GM23338 (cell line): ENCODE measurements around the gene ZMYM4. TPM values are rescaled to one million over a fixed set of nuclear protein-coding genes. Genes with fewer than 3 reads are reported as not detected.

ENCODE experiments used
- ATAC-seq: fragments of 200-7000 bp; cut with Tn5 transposase; 3 replicates; pipeline ENCODE4 v1.9.1; 2020
- DNase-seq: peaks from one replicate; pipeline ENCODE4 v3.0.0-alpha.2; 2015; ENCODE audit warnings: low spot score
- H2AFZ ChIP-seq: fragments of 200-600 bp; sonication (generic); 2 replicates; pipeline ENCODE4 v1.8.0; 2016; ENCODE audit warnings: antibody characterized with exemption, mild to moderate bottlenecking, moderate library complexity
- H3F3A ChIP-seq: fragments of 200-600 bp; sonication (generic); replicated peaks from 2 replicates; pipeline ENCODE4 v1.8.0; 2017; ENCODE audit warnings: antibody characterized with exemption, mixed run types, low read depth
- H3K27ac ChIP-seq: fragments of 200-600 bp; sonication (generic); 2 replicates; pipeline ENCODE4 v1.6.1; 2016; ENCODE audit warnings: low read depth
- H3K27me3 ChIP-seq: fragments of 200-600 bp; sonication (generic); 2 replicates; pipeline ENCODE4 v1.8.0; 2016; ENCODE audit warnings: mild to moderate bottlenecking, mixed run types, moderate library complexity; ENCODE audit not compliant: insufficient read depth
- H3K36me3 ChIP-seq: fragments of 200-600 bp; sonication (generic); 2 replicates; pipeline ENCODE4 v1.8.0; 2016; ENCODE audit warnings: mild to moderate bottlenecking; ENCODE audit not compliant: insufficient read depth
- H3K4me1 ChIP-seq: fragments of 200-600 bp; sonication (generic); 2 replicates; pipeline ENCODE4 v1.8.0; 2016; ENCODE audit warnings: mild to moderate bottlenecking, moderate library complexity; ENCODE audit not compliant: insufficient read depth
- H3K4me2 ChIP-seq: fragments of 200-600 bp; sonication (generic); 2 replicates; pipeline ENCODE4 v1.7.1; 2017; ENCODE audit warnings: mixed run types
- H3K4me3 ChIP-seq: fragments of 200-600 bp; sonication (generic); 2 replicates; pipeline ENCODE4 v1.6.1; 2016; ENCODE audit warnings: mixed run types
- H3K79me2 ChIP-seq: fragments of 200-600 bp; sonication (generic); replicated peaks from 2 replicates; pipeline ENCODE4 v1.8.0; 2017; ENCODE audit warnings: mild to moderate bottlenecking; ENCODE audit not compliant: insufficient read depth
- H3K9me2 ChIP-seq: fragments of 200-600 bp; sonication (generic); 2 replicates; pipeline ENCODE4 v1.8.0; 2017; ENCODE audit not compliant: insufficient read depth
- H4K20me1 ChIP-seq: fragments of 200-600 bp; sonication (generic); replicated peaks from 2 replicates; pipeline ENCODE4 v1.8.0; 2017; ENCODE audit warnings: mild to moderate bottlenecking; ENCODE audit not compliant: insufficient read depth
- H3K27ac Mint-ChIP-seq: 2 replicates; pipeline ENCODE4 v1.8.0; 2020; ENCODE audit warnings: inconsistent platforms, mild to moderate bottlenecking, moderate library complexity, mixed read lengths
- H3K27me3 Mint-ChIP-seq: 3 replicates; pipeline ENCODE4 v1.8.0; 2022; ENCODE audit warnings: low read depth, mild to moderate bottlenecking, moderate library complexity, mixed read lengths, inconsistent platforms; ENCODE audit not compliant: insufficient read depth, poor library complexity
- H3K36me3 Mint-ChIP-seq: 3 replicates; pipeline ENCODE4 v1.8.0; 2021; ENCODE audit warnings: low read depth, mild to moderate bottlenecking, inconsistent platforms, moderate library complexity, mixed read lengths
- H3K4me1 Mint-ChIP-seq: 3 replicates; pipeline ENCODE4 v1.8.0; 2020; ENCODE audit warnings: mild to moderate bottlenecking, inconsistent platforms, mixed read lengths
- H3K4me3 Mint-ChIP-seq: 3 replicates; pipeline ENCODE4 v1.8.0; 2021; ENCODE audit warnings: moderate library complexity, mild to moderate bottlenecking, inconsistent platforms, mixed read lengths
- H3K9me3 Mint-ChIP-seq: 3 replicates; pipeline ENCODE4 v1.8.0; 2020; ENCODE audit warnings: moderate library complexity, mild to moderate bottlenecking, inconsistent platforms, mixed read lengths
- CREB1 ChIP-seq: fragments of 250-450 bp; sonication (Bioruptor Pico); IDR thresholded peaks from 2 replicates; pipeline ENCODE4 v1.5.0; 2020; ENCODE audit warnings: low read depth, mild to moderate bottlenecking, moderate library complexity
- EZH2 ChIP-seq: fragments of 200-600 bp; sonication (generic); IDR thresholded peaks from one replicate; pipeline ENCODE4 v1.8.0; 2017; ENCODE audit warnings: antibody characterized with exemption, mild to moderate bottlenecking, low read depth; ENCODE audit not compliant: unreplicated experiment
- EZH2phosphoT487 ChIP-seq: fragments of 200-600 bp; sonication (generic); IDR thresholded peaks from one replicate; pipeline ENCODE4 v1.8.1; 2018; ENCODE audit warnings: antibody characterized with exemption; ENCODE audit not compliant: unreplicated experiment
- JUNB ChIP-seq: IDR thresholded peaks from one replicate; pipeline ENCODE4 v1.6.1; 2016; ENCODE audit warnings: antibody characterized with exemption; ENCODE audit not compliant: unreplicated experiment
- NANOG ChIP-seq: IDR thresholded peaks from 2 replicates; pipeline ENCODE4 v1.6.1; 2016; ENCODE audit warnings: antibody characterized with exemption, borderline replicate concordance
- POLR2AphosphoS5 ChIP-seq: IDR thresholded peaks from 2 replicates; pipeline ENCODE4 v1.6.1; 2016; ENCODE audit warnings: antibody characterized with exemption, low read depth
- STAT1 ChIP-seq: IDR thresholded peaks from one replicate; pipeline ENCODE4 v1.6.1; 2016; ENCODE audit warnings: antibody characterized with exemption; ENCODE audit not compliant: unreplicated experiment
- ZNF114 ChIP-seq: fragments of 250-450 bp; sonication (Bioruptor Pico); IDR thresholded peaks from 2 replicates; pipeline ENCODE4 v1.5.0; 2020; ENCODE audit warnings: mild to moderate bottlenecking, moderate library complexity
- ZNF331 ChIP-seq: fragments of 250-450 bp; sonication (Bioruptor Pico); IDR thresholded peaks from 2 replicates; pipeline ENCODE4 v1.5.0; 2020; ENCODE audit warnings: low read depth, mild to moderate bottlenecking, moderate library complexity
- polyA plus RNA-seq: library from polyadenylated mRNA; unstranded; fragments of >200 nt; fragmentation: Nextera tagmentation; extraction: Ambion mirVana; gene quantifications from 2 replicates; pipeline ENCODE4 v1.2.1, GENCODE V29; 2016
- total RNA-seq: library from RNA; depleted of rRNA; stranded (reverse); fragments of >200 nt; shearing (Covaris generic); gene quantifications from 2 replicates; pipeline ENCODE4 v1.2.3, GENCODE V29; 2014
- TF ChIP-seq, protein P1 (sequence below): IDR thresholded peaks from one replicate; pipeline ENCODE4 v1.6.1; 2018; ENCODE audit warnings: antibody characterized with exemption; ENCODE audit not compliant: unreplicated experiment
- TF ChIP-seq, protein P2 (sequence below): fragments of 250-450 bp; sonication (Bioruptor Pico); IDR thresholded peaks from 2 replicates; pipeline ENCODE4 v1.5.0; 2020; ENCODE audit warnings: mild to moderate bottlenecking, moderate library complexity
- TF ChIP-seq, protein P3 (sequence below): IDR thresholded peaks from 2 replicates; pipeline ENCODE4 v1.6.1; 2016; ENCODE audit warnings: antibody characterized with exemption
- TF ChIP-seq, protein P4 (sequence below), 2 experiments: fragments of 200-600 bp in 1 of 2; sonication (generic) in 1 of 2; conservative IDR thresholded peaks; 2 replicates each; pipeline versions ENCODE4 v1.5.1 to v1.6.1; 2016 to 2017; ENCODE audit warnings: antibody characterized with exemption in 2 of 2, low read depth in 2 of 2, mild to moderate bottlenecking in 2 of 2, moderate library complexity in 1 of 2

The ZMYM4 gene
- total and polyA plus RNA-seq, 2 experiments from 2014 or later: 65.4 to 68.5 TPM

DNA sequence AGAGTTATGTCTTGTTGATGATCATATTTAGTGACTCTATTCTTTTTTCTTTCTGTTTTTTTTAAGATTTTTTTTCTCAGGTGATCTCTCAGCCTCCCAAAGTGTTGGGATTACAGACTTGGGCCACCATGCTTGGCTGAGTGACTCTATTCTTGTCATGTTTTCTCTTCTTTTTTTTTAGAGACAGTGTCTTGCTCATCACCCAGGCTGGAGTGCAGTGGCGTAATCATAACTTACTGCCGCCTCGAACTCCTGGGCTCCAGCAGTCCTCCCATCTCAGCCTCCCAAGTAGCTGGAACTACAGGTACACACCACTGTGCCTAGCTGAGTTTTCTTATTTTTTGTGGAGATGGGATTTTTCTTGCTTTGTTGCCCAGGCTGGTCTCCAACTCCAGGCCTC, 36.9 kb downstream of the ZMYM4 start:
- Histone ChIP-seq H3K79me2 (peaks cover 82% of the 10 kb centered on the region), H3K27me3 (no peaks in the 10 kb centered on the region), H3K9me2 (no peaks in the 10 kb centered on the region), H3F3A (no peaks in the 10 kb centered on the region), H4K20me1 (peaks cover 24% of the 10 kb centered on the region), H3K36me3 (peaks cover 2% of the 10 kb centered on the region; the same call in 1 of the 2 replicates), H3K27ac (no peak overlapping the region; the same call in 1 of the 2 replicates), H2AFZ (no peak overlapping the region), H3K4me3 (no peak overlapping the region), H3K4me2 (no peak overlapping the region), H3K4me1 (no peaks in the 10 kb centered on the region)
- TF ChIP-seq, protein P1, sequence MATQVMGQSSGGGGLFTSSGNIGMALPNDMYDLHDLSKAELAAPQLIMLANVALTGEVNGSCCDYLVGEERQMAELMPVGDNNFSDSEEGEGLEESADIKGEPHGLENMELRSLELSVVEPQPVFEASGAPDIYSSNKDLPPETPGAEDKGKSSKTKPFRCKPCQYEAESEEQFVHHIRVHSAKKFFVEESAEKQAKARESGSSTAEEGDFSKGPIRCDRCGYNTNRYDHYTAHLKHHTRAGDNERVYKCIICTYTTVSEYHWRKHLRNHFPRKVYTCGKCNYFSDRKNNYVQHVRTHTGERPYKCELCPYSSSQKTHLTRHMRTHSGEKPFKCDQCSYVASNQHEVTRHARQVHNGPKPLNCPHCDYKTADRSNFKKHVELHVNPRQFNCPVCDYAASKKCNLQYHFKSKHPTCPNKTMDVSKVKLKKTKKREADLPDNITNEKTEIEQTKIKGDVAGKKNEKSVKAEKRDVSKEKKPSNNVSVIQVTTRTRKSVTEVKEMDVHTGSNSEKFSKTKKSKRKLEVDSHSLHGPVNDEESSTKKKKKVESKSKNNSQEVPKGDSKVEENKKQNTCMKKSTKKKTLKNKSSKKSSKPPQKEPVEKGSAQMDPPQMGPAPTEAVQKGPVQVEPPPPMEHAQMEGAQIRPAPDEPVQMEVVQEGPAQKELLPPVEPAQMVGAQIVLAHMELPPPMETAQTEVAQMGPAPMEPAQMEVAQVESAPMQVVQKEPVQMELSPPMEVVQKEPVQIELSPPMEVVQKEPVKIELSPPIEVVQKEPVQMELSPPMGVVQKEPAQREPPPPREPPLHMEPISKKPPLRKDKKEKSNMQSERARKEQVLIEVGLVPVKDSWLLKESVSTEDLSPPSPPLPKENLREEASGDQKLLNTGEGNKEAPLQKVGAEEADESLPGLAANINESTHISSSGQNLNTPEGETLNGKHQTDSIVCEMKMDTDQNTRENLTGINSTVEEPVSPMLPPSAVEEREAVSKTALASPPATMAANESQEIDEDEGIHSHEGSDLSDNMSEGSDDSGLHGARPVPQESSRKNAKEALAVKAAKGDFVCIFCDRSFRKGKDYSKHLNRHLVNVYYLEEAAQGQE: no peak
- TF ChIP-seq JUNB (no peak), NANOG (no peak), ZNF114 (CRISPR knock-in tag) (no peak), STAT1 (no peak), ZNF331 (CRISPR knock-in tag) (no peak), EZH2 (no peak), CREB1 (CRISPR knock-in tag) (no peak), EZH2phosphoT487 (no peak), POLR2AphosphoS5 (no peak)
- TF ChIP-seq, protein P2, sequence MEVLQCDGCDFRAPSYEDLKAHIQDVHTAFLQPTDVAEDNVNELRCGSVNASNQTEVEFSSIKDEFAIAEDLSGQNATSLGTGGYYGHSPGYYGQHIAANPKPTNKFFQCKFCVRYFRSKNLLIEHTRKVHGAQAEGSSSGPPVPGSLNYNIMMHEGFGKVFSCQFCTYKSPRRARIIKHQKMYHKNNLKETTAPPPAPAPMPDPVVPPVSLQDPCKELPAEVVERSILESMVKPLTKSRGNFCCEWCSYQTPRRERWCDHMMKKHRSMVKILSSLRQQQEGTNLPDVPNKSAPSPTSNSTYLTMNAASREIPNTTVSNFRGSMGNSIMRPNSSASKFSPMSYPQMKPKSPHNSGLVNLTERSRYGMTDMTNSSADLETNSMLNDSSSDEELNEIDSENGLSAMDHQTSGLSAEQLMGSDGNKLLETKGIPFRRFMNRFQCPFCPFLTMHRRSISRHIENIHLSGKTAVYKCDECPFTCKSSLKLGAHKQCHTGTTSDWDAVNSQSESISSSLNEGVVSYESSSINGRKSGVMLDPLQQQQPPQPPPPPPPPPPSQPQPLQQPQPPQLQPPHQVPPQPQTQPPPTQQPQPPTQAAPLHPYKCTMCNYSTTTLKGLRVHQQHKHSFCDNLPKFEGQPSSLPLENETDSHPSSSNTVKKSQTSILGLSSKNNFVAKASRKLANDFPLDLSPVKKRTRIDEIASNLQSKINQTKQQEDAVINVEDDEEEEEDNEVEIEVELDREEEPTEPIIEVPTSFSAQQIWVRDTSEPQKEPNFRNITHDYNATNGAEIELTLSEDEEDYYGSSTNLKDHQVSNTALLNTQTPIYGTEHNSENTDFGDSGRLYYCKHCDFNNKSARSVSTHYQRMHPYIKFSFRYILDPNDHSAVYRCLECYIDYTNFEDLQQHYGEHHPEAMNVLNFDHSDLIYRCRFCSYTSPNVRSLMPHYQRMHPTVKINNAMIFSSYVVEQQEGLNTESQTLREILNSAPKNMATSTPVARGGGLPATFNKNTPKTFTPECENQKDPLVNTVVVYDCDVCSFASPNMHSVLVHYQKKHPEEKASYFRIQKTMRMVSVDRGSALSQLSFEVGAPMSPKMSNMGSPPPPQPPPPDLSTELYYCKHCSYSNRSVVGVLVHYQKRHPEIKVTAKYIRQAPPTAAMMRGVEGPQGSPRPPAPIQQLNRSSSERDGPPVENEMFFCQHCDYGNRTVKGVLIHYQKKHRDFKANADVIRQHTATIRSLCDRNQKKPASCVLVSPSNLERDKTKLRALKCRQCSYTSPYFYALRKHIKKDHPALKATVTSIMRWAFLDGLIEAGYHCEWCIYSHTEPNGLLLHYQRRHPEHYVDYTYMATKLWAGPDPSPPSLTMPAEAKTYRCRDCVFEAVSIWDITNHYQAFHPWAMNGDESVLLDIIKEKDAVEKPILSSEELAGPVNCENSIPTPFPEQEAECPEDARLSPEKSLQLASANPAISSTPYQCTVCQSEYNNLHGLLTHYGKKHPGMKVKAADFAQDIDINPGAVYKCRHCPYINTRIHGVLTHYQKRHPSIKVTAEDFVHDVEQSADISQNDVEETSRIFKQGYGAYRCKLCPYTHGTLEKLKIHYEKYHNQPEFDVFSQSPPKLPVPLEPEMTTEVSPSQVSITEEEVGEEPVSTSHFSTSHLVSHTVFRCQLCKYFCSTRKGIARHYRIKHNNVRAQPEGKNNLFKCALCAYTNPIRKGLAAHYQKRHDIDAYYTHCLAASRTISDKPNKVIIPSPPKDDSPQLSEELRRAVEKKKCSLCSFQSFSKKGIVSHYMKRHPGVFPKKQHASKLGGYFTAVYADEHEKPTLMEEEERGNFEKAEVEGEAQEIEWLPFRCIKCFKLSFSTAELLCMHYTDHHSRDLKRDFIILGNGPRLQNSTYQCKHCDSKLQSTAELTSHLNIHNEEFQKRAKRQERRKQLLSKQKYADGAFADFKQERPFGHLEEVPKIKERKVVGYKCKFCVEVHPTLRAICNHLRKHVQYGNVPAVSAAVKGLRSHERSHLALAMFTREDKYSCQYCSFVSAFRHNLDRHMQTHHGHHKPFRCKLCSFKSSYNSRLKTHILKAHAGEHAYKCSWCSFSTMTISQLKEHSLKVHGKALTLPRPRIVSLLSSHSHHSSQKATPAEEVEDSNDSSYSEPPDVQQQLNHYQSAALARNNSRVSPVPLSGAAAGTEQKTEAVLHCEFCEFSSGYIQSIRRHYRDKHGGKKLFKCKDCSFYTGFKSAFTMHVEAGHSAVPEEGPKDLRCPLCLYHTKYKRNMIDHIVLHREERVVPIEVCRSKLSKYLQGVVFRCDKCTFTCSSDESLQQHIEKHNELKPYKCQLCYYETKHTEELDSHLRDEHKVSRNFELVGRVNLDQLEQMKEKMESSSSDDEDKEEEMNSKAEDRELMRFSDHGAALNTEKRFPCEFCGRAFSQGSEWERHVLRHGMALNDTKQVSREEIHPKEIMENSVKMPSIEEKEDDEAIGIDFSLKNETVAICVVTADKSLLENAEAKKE: no peak
- TF ChIP-seq, protein P3, sequence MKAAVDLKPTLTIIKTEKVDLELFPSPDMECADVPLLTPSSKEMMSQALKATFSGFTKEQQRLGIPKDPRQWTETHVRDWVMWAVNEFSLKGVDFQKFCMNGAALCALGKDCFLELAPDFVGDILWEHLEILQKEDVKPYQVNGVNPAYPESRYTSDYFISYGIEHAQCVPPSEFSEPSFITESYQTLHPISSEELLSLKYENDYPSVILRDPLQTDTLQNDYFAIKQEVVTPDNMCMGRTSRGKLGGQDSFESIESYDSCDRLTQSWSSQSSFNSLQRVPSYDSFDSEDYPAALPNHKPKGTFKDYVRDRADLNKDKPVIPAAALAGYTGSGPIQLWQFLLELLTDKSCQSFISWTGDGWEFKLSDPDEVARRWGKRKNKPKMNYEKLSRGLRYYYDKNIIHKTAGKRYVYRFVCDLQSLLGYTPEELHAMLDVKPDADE: no peak
- TF ChIP-seq, protein P4, sequence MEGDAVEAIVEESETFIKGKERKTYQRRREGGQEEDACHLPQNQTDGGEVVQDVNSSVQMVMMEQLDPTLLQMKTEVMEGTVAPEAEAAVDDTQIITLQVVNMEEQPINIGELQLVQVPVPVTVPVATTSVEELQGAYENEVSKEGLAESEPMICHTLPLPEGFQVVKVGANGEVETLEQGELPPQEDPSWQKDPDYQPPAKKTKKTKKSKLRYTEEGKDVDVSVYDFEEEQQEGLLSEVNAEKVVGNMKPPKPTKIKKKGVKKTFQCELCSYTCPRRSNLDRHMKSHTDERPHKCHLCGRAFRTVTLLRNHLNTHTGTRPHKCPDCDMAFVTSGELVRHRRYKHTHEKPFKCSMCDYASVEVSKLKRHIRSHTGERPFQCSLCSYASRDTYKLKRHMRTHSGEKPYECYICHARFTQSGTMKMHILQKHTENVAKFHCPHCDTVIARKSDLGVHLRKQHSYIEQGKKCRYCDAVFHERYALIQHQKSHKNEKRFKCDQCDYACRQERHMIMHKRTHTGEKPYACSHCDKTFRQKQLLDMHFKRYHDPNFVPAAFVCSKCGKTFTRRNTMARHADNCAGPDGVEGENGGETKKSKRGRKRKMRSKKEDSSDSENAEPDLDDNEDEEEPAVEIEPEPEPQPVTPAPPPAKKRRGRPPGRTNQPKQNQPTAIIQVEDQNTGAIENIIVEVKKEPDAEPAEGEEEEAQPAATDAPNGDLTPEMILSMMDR (conservative IDR thresholded peaks at IDR 0.05; ENCODE audit: low read depth in 2 of 2): no peak
- no peaks in the 10 kb centered on the region for H3K9me3 Mint-ChIP-seq
- no peaks in the 10 kb centered on the region; the same call in 2 of the 3 replicates for H3K4me1 Mint-ChIP-seq
- DNase-seq (no peak), ATAC-seq (no peak)
- peaks cover 6% of the 10 kb centered on the region for H3K36me3 Mint-ChIP-seq
- no peak overlapping the region for H3K4me3 Mint-ChIP-seq
- H3K27ac Mint-ChIP-seq: no peak overlapping the region
- H3K27me3 Mint-ChIP-seq: peaks cover 5% of the 10 kb centered on the region
